Measurements from ENCODE around the gene RAB17.

DNA sequence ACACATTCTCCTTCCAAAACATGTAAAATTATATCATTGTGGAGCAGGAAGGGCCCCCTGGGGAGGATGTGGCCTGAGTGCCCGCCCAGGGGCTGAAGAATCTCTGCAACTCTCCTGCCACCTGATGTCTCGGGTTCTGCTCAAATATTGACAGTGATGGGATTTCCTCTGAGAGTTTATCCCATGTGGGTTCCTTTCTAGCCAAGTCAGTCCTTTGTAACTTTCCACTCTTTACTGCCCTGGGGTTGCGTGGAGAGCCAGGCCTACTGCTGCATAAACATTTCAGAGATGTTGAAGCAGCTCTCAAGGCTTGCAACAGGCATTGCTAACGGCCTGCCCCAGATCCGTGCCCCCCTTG, 4.0 kb upstream of the RAB17 start:
- TF ChIP-seq POLR2AphosphoS5 (IDR thresholded peaks at IDR 0.05; ENCODE audit: low read depth, low read length) (no peak), SIN3A (IDR thresholded peaks at IDR 0.05; ENCODE audit: borderline replicate concordance, insufficient read depth, low read length) (no peak), TAF1 (IDR thresholded peaks at IDR 0.05; ENCODE audit: borderline replicate concordance, insufficient read depth, low read length) (no peak)
- TF ChIP-seq, protein P1, sequence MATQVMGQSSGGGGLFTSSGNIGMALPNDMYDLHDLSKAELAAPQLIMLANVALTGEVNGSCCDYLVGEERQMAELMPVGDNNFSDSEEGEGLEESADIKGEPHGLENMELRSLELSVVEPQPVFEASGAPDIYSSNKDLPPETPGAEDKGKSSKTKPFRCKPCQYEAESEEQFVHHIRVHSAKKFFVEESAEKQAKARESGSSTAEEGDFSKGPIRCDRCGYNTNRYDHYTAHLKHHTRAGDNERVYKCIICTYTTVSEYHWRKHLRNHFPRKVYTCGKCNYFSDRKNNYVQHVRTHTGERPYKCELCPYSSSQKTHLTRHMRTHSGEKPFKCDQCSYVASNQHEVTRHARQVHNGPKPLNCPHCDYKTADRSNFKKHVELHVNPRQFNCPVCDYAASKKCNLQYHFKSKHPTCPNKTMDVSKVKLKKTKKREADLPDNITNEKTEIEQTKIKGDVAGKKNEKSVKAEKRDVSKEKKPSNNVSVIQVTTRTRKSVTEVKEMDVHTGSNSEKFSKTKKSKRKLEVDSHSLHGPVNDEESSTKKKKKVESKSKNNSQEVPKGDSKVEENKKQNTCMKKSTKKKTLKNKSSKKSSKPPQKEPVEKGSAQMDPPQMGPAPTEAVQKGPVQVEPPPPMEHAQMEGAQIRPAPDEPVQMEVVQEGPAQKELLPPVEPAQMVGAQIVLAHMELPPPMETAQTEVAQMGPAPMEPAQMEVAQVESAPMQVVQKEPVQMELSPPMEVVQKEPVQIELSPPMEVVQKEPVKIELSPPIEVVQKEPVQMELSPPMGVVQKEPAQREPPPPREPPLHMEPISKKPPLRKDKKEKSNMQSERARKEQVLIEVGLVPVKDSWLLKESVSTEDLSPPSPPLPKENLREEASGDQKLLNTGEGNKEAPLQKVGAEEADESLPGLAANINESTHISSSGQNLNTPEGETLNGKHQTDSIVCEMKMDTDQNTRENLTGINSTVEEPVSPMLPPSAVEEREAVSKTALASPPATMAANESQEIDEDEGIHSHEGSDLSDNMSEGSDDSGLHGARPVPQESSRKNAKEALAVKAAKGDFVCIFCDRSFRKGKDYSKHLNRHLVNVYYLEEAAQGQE (IDR thresholded peaks at IDR 0.05; ENCODE audit: insufficient read depth in 1 of 2, low read depth in 2 of 2, low read length in 2 of 2) = no peak
